SJCRH30 (cell line): ENCODE measurements around the gene CEP41. TPM values are rescaled to one million over a fixed set of nuclear protein-coding genes. Genes with fewer than 3 reads are reported as not detected.

Source experiments
- DNase-seq, 2 experiments: peaks; one replicate each; pipeline ENCODE4 v3.0.0-alpha.2; 2015 to 2020
- H3K27ac ChIP-seq: fragments of 250-450 bp; sonication (Bioruptor Pico); 2 replicates; pipeline ENCODE4 v1.5.1; 2020; ENCODE audit warnings: mild to moderate bottlenecking, moderate library complexity
- H3K27me3 ChIP-seq: fragments of 250-450 bp; sonication (Bioruptor Pico); 2 replicates; pipeline ENCODE4 v1.5.1; 2020; ENCODE audit warnings: mild to moderate bottlenecking, moderate library complexity
- H3K36me3 ChIP-seq: fragments of 250-450 bp; sonication (Bioruptor Pico); 2 replicates; pipeline ENCODE4 v1.5.1; 2020; ENCODE audit warnings: mild to moderate bottlenecking, moderate library complexity
- H3K4me1 ChIP-seq: fragments of 250-450 bp; sonication (Bioruptor Pico); 2 replicates; pipeline ENCODE4 v1.5.1; 2020; ENCODE audit warnings: mild to moderate bottlenecking, moderate library complexity
- H3K4me3 ChIP-seq: fragments of 250-450 bp; sonication (Bioruptor Pico); 2 replicates; pipeline ENCODE4 v1.5.1; 2020; ENCODE audit warnings: mild to moderate bottlenecking, moderate library complexity
- H3K9me3 ChIP-seq: fragments of 250-450 bp; sonication (Bioruptor Pico); replicated peaks from 2 replicates; pipeline ENCODE4 v1.5.1; 2020; ENCODE audit warnings: mild to moderate bottlenecking, moderate library complexity
- total RNA-seq: library from RNA; depleted of rRNA; stranded (reverse); fragments of >200 nt; shearing (Covaris generic); gene quantifications from 2 replicates; pipeline ENCODE4 v1.2.3, GENCODE V29; 2014

Gene CEP41
- total RNA-seq, 1 experiment from 2014 or later: 39.9 TPM

GRCh38 chr7:130394421-130395195, 46.2 kb downstream of the CEP41 start:
- Histone ChIP-seq H3K27ac (no peak overlapping the region), H3K9me3 (no peaks in the 10 kb centered on the region), H3K4me3 (no peak overlapping the region), H3K36me3 (peaks cover 8% of the 10 kb centered on the region; the same call in 1 of the 2 replicates), H3K27me3 (no peaks in the 10 kb centered on the region), H3K4me1 (peaks cover 23% of the 10 kb centered on the region)
- DNase-seq: no peak

- peaks cover 24% of the 10 kb centered on the region for H3K4me1 ChIP-seq
- no peak overlapping the region for H3K27ac ChIP-seq
- H3K9me3 ChIP-seq: peaks cover under 1% of the 10 kb centered on the region; the same call in 1 of the 2 replicates
- H3K4me3 ChIP-seq: no peak overlapping the region
- peaks cover 4% of the 10 kb centered on the region; the same call in 1 of the 2 replicates for H3K36me3 ChIP-seq
- H3K27me3 ChIP-seq: no peaks in the 10 kb centered on the region
- DNase-seq: peak in 1 of 2 experiments; percentile 42
Observed at GRCh38 chr7:130393841-130394411, 46.9 kb downstream of the CEP41 start.

GRCh38 chr7:130393101-130393561, 47.7 kb downstream of the CEP41 start:
- H3K4me1 ChIP-seq: peaks cover 31% of the 10 kb centered on the region
- peaks cover 4% of the 10 kb centered on the region; the same call in 1 of the 2 replicates for H3K9me3 ChIP-seq
- no peaks in the 10 kb centered on the region for H3K27me3 ChIP-seq
- H3K36me3 ChIP-seq: peaks cover 4% of the 10 kb centered on the region; the same call in 1 of the 2 replicates
- H3K4me3 ChIP-seq: no peak overlapping the region
- no peak overlapping the region; the same call in 1 of the 2 replicates for H3K27ac ChIP-seq
- DNase-seq: no peak

GRCh38 chr7:130390486-130390885, 50.3 kb downstream of the CEP41 start:
- Histone ChIP-seq H3K27me3 (no peaks in the 10 kb centered on the region), H3K9me3 (peaks cover 4% of the 10 kb centered on the region; the same call in 1 of the 2 replicates), H3K4me1 (peaks cover 55% of the 10 kb centered on the region), H3K27ac (no peak overlapping the region), H3K36me3 (no peaks in the 10 kb centered on the region), H3K4me3 (no peak overlapping the region)
- no peak for DNase-seq

- DNase-seq: peak in 1 of 2 experiments; percentile 41
- H3K27ac ChIP-seq: peak overlapping the region; percentile 90
Observed at GRCh38 chr7:130388671-130389070, 52.1 kb downstream of the CEP41 start.

GRCh38 chr7:130387628-130388403, 53.0 kb downstream of the CEP41 start:
- Histone ChIP-seq H3K9me3 (peaks cover 4% of the 10 kb centered on the region; the same call in 1 of the 2 replicates), H3K36me3 (no peaks in the 10 kb centered on the region), H3K4me1 (peaks cover 41% of the 10 kb centered on the region), H3K4me3 (no peak overlapping the region), H3K27ac (peak overlapping the region; percentile 90), H3K27me3 (no peaks in the 10 kb centered on the region)
- peak; percentile 97 to 98 for DNase-seq

More at GRCh38 chr7:130388671-130389070, 52.1 kb downstream of the CEP41 start:
- Histone ChIP-seq H3K27me3 (no peaks in the 10 kb centered on the region), H3K9me3 (peaks cover 4% of the 10 kb centered on the region; the same call in 1 of the 2 replicates), H3K4me1 (peaks cover 50% of the 10 kb centered on the region), H3K36me3 (no peaks in the 10 kb centered on the region), H3K4me3 (no peak overlapping the region)

GRCh38 chr7:130387306-130387627, 53.5 kb downstream of the CEP41 start:
- peak overlapping the region; percentile 90 for H3K27ac ChIP-seq
- H3K27me3 ChIP-seq: no peaks in the 10 kb centered on the region
- H3K4me1 ChIP-seq: peaks cover 36% of the 10 kb centered on the region
- H3K9me3 ChIP-seq: peaks cover 4% of the 10 kb centered on the region; the same call in 1 of the 2 replicates
- no peak for DNase-seq
- no peak overlapping the region for H3K4me3 ChIP-seq
- H3K36me3 ChIP-seq: no peaks in the 10 kb centered on the region

GRCh38 chr7:130386876-130387275, 53.9 kb downstream of the CEP41 start:
- no peak for DNase-seq
- Histone ChIP-seq H3K9me3 (peaks cover 4% of the 10 kb centered on the region; the same call in 1 of the 2 replicates), H3K4me3 (no peak overlapping the region), H3K4me1 (peaks cover 32% of the 10 kb centered on the region), H3K27ac (peak overlapping the region; percentile 90), H3K27me3 (no peaks in the 10 kb centered on the region), H3K36me3 (no peaks in the 10 kb centered on the region)

- Histone ChIP-seq H3K4me3 (no peak overlapping the region), H3K4me1 (peaks cover 35% of the 10 kb centered on the region), H3K9me3 (peaks cover 4% of the 10 kb centered on the region; the same call in 1 of the 2 replicates), H3K27me3 (no peaks in the 10 kb centered on the region), H3K27ac (peak overlapping the region; percentile 90), H3K36me3 (no peaks in the 10 kb centered on the region)
- peak in 1 of 2 experiments; percentile 59 for DNase-seq
Observed at GRCh38 chr7:130385600-130386066, 55.2 kb downstream of the CEP41 start.

GRCh38 chr7:130384841-130385599, 55.8 kb downstream of the CEP41 start:
- no peak for DNase-seq

GRCh38 chr7:130384371-130384801, 56.4 kb downstream of the CEP41 start:
- Histone ChIP-seq H3K27ac (no peak overlapping the region), H3K36me3 (no peaks in the 10 kb centered on the region), H3K4me3 (no peak overlapping the region), H3K9me3 (peaks cover 4% of the 10 kb centered on the region; the same call in 1 of the 2 replicates), H3K4me1 (peaks cover 48% of the 10 kb centered on the region), H3K27me3 (no peaks in the 10 kb centered on the region)
- no peak for DNase-seq

More at GRCh38 chr7:130384841-130385599, 55.8 kb downstream of the CEP41 start:
- Histone ChIP-seq H3K4me3 (no peak overlapping the region), H3K4me1 (peaks cover 41% of the 10 kb centered on the region), H3K27ac (peak overlapping the region; percentile 90), H3K36me3 (no peaks in the 10 kb centered on the region), H3K9me3 (peaks cover 4% of the 10 kb centered on the region; the same call in 1 of the 2 replicates), H3K27me3 (no peaks in the 10 kb centered on the region)

GRCh38 chr7:130383187-130383980, 57.4 kb downstream of the CEP41 start:
- Histone ChIP-seq H3K4me1 (peaks cover 44% of the 10 kb centered on the region), H3K27me3 (no peaks in the 10 kb centered on the region), H3K36me3 (no peaks in the 10 kb centered on the region), H3K27ac (no peak overlapping the region), H3K9me3 (no peaks in the 10 kb centered on the region), H3K4me3 (no peak overlapping the region)
- DNase-seq: no peak
